B cell (primary cell): ENCODE measurements around the gene SCUBE1.

ENCODE experiments used
- EZH2 ChIP-seq: IDR thresholded peaks from 2 replicates; pipeline ENCODE4 v1.6.1; 2012; ENCODE audit warnings: borderline replicate concordance, low read depth, mild to moderate bottlenecking, moderate library complexity, low read length; ENCODE audit not compliant: insufficient read depth, poor library complexity, severe bottlenecking
- TF ChIP-seq, protein P1 (sequence below): fragments of 200-600 bp; IDR thresholded peaks from one replicate; pipeline ENCODE4 v1.8.0; 2022; ENCODE audit warnings: antibody characterized with exemption, mild to moderate bottlenecking

DNA sequence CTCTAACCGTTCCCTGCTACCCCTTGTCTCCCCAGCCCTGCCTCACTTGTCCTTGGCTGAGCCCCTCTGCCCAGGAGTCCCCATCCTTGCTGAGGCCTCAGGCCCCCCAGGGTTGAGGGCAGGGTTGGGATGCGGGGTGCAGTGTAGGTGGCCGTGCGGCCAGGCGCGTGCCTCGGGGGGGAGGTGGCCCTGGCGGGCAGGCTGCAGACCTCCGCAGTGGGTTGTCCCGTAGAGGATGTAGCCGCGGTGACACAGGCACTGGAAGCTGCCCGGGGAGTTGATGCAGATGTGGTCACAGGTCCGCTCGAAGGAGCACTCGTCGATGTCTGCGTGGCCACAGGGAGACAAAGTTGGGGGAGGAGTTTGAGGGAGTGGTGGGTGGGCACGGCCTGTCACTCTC, 114.3 kb downstream of the SCUBE1 start:
- TF ChIP-seq, protein P1, sequence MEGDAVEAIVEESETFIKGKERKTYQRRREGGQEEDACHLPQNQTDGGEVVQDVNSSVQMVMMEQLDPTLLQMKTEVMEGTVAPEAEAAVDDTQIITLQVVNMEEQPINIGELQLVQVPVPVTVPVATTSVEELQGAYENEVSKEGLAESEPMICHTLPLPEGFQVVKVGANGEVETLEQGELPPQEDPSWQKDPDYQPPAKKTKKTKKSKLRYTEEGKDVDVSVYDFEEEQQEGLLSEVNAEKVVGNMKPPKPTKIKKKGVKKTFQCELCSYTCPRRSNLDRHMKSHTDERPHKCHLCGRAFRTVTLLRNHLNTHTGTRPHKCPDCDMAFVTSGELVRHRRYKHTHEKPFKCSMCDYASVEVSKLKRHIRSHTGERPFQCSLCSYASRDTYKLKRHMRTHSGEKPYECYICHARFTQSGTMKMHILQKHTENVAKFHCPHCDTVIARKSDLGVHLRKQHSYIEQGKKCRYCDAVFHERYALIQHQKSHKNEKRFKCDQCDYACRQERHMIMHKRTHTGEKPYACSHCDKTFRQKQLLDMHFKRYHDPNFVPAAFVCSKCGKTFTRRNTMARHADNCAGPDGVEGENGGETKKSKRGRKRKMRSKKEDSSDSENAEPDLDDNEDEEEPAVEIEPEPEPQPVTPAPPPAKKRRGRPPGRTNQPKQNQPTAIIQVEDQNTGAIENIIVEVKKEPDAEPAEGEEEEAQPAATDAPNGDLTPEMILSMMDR, result no peak
- no peak for TF ChIP-seq EZH2
